ENCODE data around the gene ROBO2.

- TF ChIP-seq POLR2AphosphoS5 (IDR thresholded peaks at IDR 0.05; ENCODE audit: low read depth): no peak
- TF ChIP-seq CTCF (IDR thresholded peaks at IDR 0.05; ENCODE audit: insufficient read depth, low read length): no peak
- TF ChIP-seq REST (IDR thresholded peaks at IDR 0.05; ENCODE audit: insufficient replicate concordance, low read depth): no peak
- TF ChIP-seq GABPA (IDR thresholded peaks at IDR 0.05; ENCODE audit: low read depth): no peak
These were observed 19.5 kb downstream of the ROBO2 start for GRCh38 chr3:77059354-77059753.
